ENCODE data around the gene MEF2B.

The MEF2B gene

DNA sequence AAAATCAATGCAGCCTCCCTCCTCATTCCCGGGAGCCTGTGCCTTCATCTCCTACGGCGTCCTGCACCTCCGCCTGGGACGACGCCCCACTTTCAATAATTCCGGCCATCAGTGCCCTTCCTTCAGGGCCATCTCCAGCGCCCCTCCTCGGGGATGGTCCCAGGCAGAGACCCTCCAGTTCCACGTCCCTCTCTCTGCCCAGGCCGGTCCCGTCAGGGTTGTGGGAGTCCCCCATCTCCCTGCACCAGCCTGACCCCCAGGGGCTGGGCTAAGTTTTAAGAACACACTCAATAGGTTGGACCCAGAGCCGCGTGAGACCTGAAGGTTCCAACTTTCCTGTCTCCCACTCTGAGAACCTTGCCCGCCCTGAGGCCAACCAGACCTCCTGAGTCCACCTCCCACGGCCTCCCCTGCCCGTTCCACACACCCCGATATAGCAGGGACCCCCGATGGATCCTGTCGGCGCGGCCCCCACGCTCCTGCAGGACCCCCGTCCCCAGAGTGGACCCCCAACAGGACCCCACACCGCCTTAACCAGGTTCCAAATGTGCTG is 32.4 kb downstream of the MEF2B start:
- no peak for TF ChIP-seq CTCF (IDR thresholded peaks at IDR 0.05)

DNA sequence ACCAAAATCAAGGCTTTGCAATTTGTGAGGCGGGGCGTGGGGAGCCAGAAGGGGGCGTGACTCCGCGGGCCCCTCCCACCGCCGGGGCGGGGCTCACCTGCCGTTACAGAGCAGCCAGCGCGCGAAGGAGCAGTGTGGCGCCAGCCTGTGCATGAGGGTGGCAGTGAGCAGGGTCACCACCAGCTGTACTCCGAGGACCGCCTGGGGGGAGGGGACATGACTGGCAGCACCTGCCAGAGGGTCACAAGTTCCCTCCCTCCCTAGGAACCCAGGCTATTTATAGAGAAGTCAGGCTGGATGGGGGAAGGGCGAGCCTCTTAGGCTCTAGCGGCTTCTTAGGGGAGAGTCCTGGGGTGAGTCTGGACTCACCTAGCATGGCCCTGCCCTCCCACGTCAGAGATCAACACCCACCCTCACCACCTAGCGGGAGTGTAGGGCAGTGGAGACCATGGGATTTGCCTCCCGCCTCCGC is 35.3 kb downstream of the MEF2B start:
- TF ChIP-seq CTCF (IDR thresholded peaks at IDR 0.05), result no peak

- no peak for TF ChIP-seq CTCF (IDR thresholded peaks at IDR 0.05)
These were observed 36.1 kb downstream of the MEF2B start for GRCh38 chr19:19133985-19134384.

- no peak for TF ChIP-seq CTCF (IDR thresholded peaks at IDR 0.05)
These were observed 37.2 kb downstream of the MEF2B start for GRCh38 chr19:19132912-19133311.

DNA sequence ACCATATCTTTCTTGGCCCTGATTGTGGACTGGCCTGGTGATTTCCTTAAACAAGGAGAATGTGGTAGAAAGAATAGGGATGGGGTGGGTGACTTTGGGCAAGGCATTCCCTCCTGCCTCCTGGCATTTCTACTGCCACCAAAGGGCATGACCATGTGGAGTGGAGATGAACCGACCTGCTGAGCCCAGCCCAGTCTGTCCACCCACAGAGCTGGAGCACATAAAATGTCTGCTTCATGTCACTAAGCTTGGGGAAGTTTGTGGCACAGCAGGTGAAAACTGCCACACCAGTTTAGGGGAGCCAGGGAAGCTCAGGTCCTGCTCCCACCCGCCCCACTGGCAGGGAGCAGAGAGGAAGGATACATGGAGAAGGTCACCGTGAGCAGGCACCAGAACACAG is 38.1 kb downstream of the MEF2B start:
- TF ChIP-seq CTCF (IDR thresholded peaks at IDR 0.05), result no peak

- TF ChIP-seq CTCF (IDR thresholded peaks at IDR 0.05), result no peak
These were observed 44.0 kb downstream of the MEF2B start for GRCh38 chr19:19126102-19126501.

- TF ChIP-seq CTCF (IDR thresholded peaks at IDR 0.05), result no peak
These were observed 46.7 kb downstream of the MEF2B start for GRCh38 chr19:19123386-19123785.

DNA sequence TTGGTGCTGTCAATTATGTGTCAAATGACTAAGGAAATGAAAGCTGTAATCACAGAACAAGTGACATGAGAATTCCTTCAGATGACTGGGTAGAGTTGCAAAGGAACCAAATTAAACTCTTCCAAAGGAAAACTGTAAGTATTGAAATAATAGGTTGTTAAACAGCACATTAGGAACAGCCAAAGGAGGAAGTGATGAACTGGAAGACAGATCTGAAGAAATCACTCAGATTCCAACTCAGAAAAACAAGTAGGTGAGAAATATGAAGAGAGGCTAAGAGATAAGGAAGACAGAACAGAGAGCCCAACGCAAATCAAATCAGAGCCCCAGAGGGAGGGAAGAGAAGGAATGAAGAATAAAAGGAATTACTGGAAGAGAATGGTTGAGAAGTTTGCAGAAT is 47.2 kb downstream of the MEF2B start:
- no peak for TF ChIP-seq CTCF (IDR thresholded peaks at IDR 0.05)

Data from LNCAP (cell line).